Immature natural killer cell (primary cell): ENCODE measurements around the gene KLK10. TPM values are rescaled to one million over a fixed set of nuclear protein-coding genes. Genes with fewer than 3 reads are reported as not detected.

Experiments
- DNase-seq, 3 donors: peaks; one replicate each; pipeline ENCODE4 v3.0.0; 2022; ENCODE audit warnings: mixed read lengths in 1 of 3
- H3K27ac Mint-ChIP-seq, 6 donors: one replicate each; pipeline ENCODE4 v1.8.0; 2020; ENCODE audit warnings: mixed read lengths in 6 of 6, mild to moderate bottlenecking in 5 of 6, inconsistent platforms in 4 of 6, moderate library complexity in 3 of 6
- H3K27me3 Mint-ChIP-seq, 3 donors: one replicate each; pipeline ENCODE4 v1.8.0; 2020 to 2021; ENCODE audit warnings: low read depth in 3 of 3, mild to moderate bottlenecking in 3 of 3, mixed read lengths in 3 of 3, moderate library complexity in 3 of 3, inconsistent platforms in 1 of 3
- H3K36me3 Mint-ChIP-seq, 3 donors: one replicate each; pipeline ENCODE4 v1.8.0; 2020; ENCODE audit warnings: mixed read lengths in 3 of 3, inconsistent platforms in 2 of 3, mild to moderate bottlenecking in 2 of 3
- H3K4me1 Mint-ChIP-seq, 2 donors: one replicate each; pipeline ENCODE4 v1.8.0; 2020; ENCODE audit warnings: inconsistent platforms in 2 of 2, mild to moderate bottlenecking in 2 of 2, mixed read lengths in 2 of 2, moderate library complexity in 1 of 2
- H3K4me3 Mint-ChIP-seq, 5 donors: one replicate each; pipeline ENCODE4 v1.8.0; 2020; ENCODE audit warnings: mild to moderate bottlenecking in 5 of 5, mixed read lengths in 5 of 5, inconsistent platforms in 3 of 5, moderate library complexity in 3 of 5
- H3K9me3 Mint-ChIP-seq, 6 donors: one replicate each; pipeline ENCODE4 v1.8.0; 2020; ENCODE audit warnings: mild to moderate bottlenecking in 6 of 6, mixed read lengths in 6 of 6, inconsistent platforms in 4 of 6, moderate library complexity in 3 of 6
- polyA plus RNA-seq, 3 donors: library from polyadenylated mRNA; unstranded; fragments of 300-500 nt; fragmentation: Illumina TruSeq; gene quantifications; one replicate each; pipeline ENCODE4 v1.2.3, GENCODE V29; 2021

Gene KLK10
- polyA plus RNA-seq, 3 donors from 2014 or later: not detected

DNA sequence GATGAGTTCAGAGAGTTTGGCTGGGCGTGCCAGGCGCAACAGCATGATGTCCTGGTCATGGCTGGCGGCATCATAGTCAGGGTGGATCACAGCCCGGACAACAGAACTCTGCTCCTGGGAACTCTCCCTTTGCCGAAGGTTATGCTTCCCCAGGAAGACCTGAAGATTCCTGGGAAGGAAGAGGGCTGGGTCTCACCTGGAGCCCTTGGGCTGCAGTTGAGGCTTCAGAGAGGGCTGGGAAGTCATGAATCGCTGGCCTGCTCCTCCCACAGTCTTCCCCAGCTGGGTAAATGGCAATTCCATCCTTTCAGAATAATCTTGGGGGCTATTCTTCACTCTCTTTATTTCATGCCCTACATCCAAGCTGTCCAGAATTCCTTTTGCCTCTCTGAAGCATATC, 56.1 kb downstream of the KLK10 start:
- no peak for DNase-seq
- Mint-ChIP-seq H3K9me3 (no peaks in the 10 kb centered on the region), H3K36me3 (peaks cover 0 to 4% (median 3%) of the 10 kb centered on the region in 3 donors), H3K4me1 (no peaks in the 10 kb centered on the region), H3K27me3 (peaks cover 6 to 13% (median 12%) of the 10 kb centered on the region in 3 donors), H3K4me3 (no peak overlapping the region), H3K27ac (no peak overlapping the region)

Other genes starting within 250 kb of the KLK10 start
- gene GPR32, start 249.2 kb downstream of the KLK10 start, polyA plus RNA-seq: not detected
- gene ACP4, start 229.3 kb downstream of the KLK10 start, polyA plus RNA-seq: not detected
- gene KLK1, start 195.9 kb downstream of the KLK10 start, polyA plus RNA-seq: not detected
- not detected for gene KLK15, start 186.1 kb downstream of the KLK10 start, polyA plus RNA-seq
- not detected for gene KLK3, start 164.8 kb downstream of the KLK10 start, polyA plus RNA-seq
- gene KLK2, start 146.3 kb downstream of the KLK10 start, polyA plus RNA-seq: not detected
- gene KLK4, start 108.3 kb downstream of the KLK10 start, polyA plus RNA-seq: not detected
- gene KLK5, start 66.7 kb downstream of the KLK10 start, polyA plus RNA-seq: not detected
- gene KLK6, start 50.1 kb downstream of the KLK10 start, polyA plus RNA-seq: not detected
- gene KLK7, start 35.8 kb downstream of the KLK10 start, polyA plus RNA-seq: not detected
- not detected for gene KLK8, start 18.1 kb downstream of the KLK10 start, polyA plus RNA-seq
- gene KLK11, start 6.9 kb upstream of the KLK10 start, polyA plus RNA-seq: not detected
- not detected for gene KLK12, start 15.3 kb upstream of the KLK10 start, polyA plus RNA-seq
- gene KLK13, start 45.4 kb upstream of the KLK10 start, polyA plus RNA-seq: not detected
- gene KLK14, start 63.2 kb upstream of the KLK10 start, polyA plus RNA-seq: not detected
- gene CTU1, start 88.7 kb upstream of the KLK10 start, polyA plus RNA-seq: 1 to 10 TPM; 2.0 to 5.6 (median 5.0) TPM
- gene SIGLEC9, start 105.2 kb upstream of the KLK10 start, polyA plus RNA-seq: 10 to 100 TPM in 2 of 3 donors, 1 to 10 TPM in 1; 6.2 to 16.8 (median 11.3) TPM
- 100 to 1,000 TPM; 108 to 213 (median 129) TPM for gene SIGLEC7, start 122.6 kb upstream of the KLK10 start, polyA plus RNA-seq
- 10 to 100 TPM in 2 of 3 donors, 1 to 10 TPM in 1; 3.5 to 17.4 (median 10.3) TPM for gene CD33, start 205.4 kb upstream of the KLK10 start, polyA plus RNA-seq
- not detected for gene SIGLECL1, start 231.4 kb upstream of the KLK10 start, polyA plus RNA-seq